Upper lobe of right lung (tissue), 1 donor: ENCODE data around the gene KAT6B. TPM values are rescaled to one million over a fixed set of nuclear protein-coding genes. Genes with fewer than 3 reads are reported as not detected.

ENCODE experiments used
- ATAC-seq: fragments of 200-7000 bp; cut with Tn5 transposase; one replicate; pipeline ENCODE4 v1.9.1; 2020; ENCODE audit warnings: mild to moderate bottlenecking, moderate library complexity
- DNase-seq: peaks from one replicate; pipeline ENCODE4 v3.0.0-alpha.2; 2020
- H3K27ac ChIP-seq: fragments of 200-600 bp; one replicate; pipeline ENCODE4 v1.8.0; 2022
- H3K27me3 ChIP-seq: fragments of 200-600 bp; one replicate; pipeline ENCODE4 v1.8.0; 2022; ENCODE audit warnings: mild to moderate bottlenecking
- H3K36me3 ChIP-seq: fragments of 200-600 bp; one replicate; pipeline ENCODE4 v1.8.0; 2022
- H3K4me1 ChIP-seq: fragments of 200-600 bp; one replicate; pipeline ENCODE4 v1.8.0; 2022
- H3K4me3 ChIP-seq: fragments of 200-600 bp; one replicate; pipeline ENCODE4 v1.8.0; 2022; ENCODE audit warnings: mild to moderate bottlenecking
- H3K9me3 ChIP-seq: fragments of 200-600 bp; one replicate; pipeline ENCODE4 v1.8.0; 2022
- intact Hi-C: fragments of 100-400 bp; cut with DNase I; formaldehyde crosslinking; loops from one replicate; pipeline ENCODE4 v1.11.0; 2022
- total RNA-seq: library from RNA; stranded (reverse); fragmentation: NEBNext Ultra II Directional; extraction: Animal tissue kit (Norgen Biotek cat#: 25700); gene quantifications from one replicate; pipeline ENCODE4 v1.2.1, GENCODE V29; 2021
- TF ChIP-seq, protein P1 (sequence below): fragments of 200-600 bp; IDR thresholded peaks from one replicate; pipeline ENCODE4 v1.8.0; 2022; ENCODE audit warnings: antibody characterized with exemption
- donor health status: DM: no; HTN: yes; CAD: no; lungs with severe emphysema.

Gene KAT6B
- total RNA-seq, 1 donor from 2014 or later, result 45.4 TPM

DNA sequence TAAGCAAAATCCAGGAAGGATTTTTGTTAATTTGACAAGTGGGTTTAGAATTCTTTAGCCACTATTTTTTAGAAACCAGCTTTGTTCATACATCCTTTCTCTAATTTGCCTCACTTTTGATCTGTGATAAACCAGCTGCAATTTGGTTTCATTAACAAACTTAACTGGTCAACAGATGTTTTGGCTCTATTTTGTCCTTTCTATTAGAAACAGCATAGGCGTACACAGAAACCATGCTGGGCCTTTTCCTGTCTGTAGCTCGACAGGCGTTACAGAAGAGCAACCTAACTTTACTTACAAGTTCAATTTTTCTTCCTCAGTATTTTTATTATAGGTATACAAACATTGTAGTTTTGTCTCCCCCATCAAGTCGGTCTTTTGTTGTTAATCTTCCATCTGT is 28.2 kb downstream of the KAT6B start:
- Histone ChIP-seq H3K9me3 (no peaks in the 10 kb centered on the region), H3K27me3 (no peaks in the 10 kb centered on the region), H3K4me3 (no peak overlapping the region), H3K4me1 (peaks cover 43% of the 10 kb centered on the region), H3K36me3 (no peaks in the 10 kb centered on the region), H3K27ac (no peak overlapping the region)
- ATAC-seq, result no peak
- no peak for DNase-seq
- TF ChIP-seq, protein P1, sequence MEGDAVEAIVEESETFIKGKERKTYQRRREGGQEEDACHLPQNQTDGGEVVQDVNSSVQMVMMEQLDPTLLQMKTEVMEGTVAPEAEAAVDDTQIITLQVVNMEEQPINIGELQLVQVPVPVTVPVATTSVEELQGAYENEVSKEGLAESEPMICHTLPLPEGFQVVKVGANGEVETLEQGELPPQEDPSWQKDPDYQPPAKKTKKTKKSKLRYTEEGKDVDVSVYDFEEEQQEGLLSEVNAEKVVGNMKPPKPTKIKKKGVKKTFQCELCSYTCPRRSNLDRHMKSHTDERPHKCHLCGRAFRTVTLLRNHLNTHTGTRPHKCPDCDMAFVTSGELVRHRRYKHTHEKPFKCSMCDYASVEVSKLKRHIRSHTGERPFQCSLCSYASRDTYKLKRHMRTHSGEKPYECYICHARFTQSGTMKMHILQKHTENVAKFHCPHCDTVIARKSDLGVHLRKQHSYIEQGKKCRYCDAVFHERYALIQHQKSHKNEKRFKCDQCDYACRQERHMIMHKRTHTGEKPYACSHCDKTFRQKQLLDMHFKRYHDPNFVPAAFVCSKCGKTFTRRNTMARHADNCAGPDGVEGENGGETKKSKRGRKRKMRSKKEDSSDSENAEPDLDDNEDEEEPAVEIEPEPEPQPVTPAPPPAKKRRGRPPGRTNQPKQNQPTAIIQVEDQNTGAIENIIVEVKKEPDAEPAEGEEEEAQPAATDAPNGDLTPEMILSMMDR, result no peak
- intact Hi-C loops, result no loop called here

DNA sequence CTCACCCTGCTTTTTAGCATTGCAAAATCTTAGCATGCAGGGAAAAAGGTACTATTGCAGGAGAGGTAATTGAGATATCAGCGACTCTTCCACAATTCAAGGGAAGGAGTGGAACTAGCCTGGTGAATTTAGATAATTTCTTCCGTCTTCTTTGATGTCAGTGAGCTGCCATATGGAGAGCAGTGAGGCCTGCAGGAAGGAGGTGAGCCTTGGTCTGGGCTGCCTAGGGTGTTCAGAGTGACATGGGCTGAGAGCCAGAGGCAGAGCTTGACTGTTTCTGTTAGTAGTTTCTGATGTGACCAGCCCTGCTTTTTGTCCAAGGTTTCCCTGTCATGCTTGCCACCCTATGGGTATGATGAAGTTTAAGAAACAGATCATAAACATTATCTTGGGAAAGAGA is 28.6 kb downstream of the KAT6B start:
- peak; percentile 34 for ATAC-seq
- DNase-seq, result no peak

DNA sequence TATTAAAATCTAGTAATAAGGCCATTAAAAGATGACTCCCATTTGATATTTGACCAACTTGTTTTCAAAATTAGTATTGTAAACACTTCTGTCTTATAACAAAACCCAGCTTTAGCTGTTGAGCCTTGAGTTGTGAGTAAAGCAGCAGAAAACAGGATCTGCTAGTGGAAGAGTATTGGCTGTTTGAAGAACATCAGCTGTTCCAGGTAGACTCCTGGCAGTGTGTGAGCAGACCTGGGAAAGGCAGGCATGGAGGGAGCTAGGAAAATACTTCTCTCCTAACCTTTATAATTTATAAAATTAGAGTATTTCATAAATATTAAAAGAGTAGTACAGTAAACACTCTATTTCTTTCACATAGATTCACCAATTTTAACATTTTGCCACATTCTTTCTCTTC is 29.0 kb downstream of the KAT6B start:
- TF ChIP-seq, protein P1, result no peak
- intact Hi-C loops, result no loop called here
- DNase-seq (no peak), ATAC-seq (no peak)
- Histone ChIP-seq H3K27ac (no peak overlapping the region), H3K27me3 (no peaks in the 10 kb centered on the region), H3K4me1 (peaks cover 49% of the 10 kb centered on the region), H3K4me3 (no peak overlapping the region), H3K9me3 (no peaks in the 10 kb centered on the region), H3K36me3 (no peaks in the 10 kb centered on the region)

More for the DNA sequence above, 28.6 kb downstream of the KAT6B start:
- Histone ChIP-seq H3K4me1 (peaks cover 45% of the 10 kb centered on the region), H3K27ac (no peak overlapping the region), H3K36me3 (no peaks in the 10 kb centered on the region), H3K9me3 (no peaks in the 10 kb centered on the region), H3K27me3 (no peaks in the 10 kb centered on the region), H3K4me3 (no peak overlapping the region)
- intact Hi-C loops, result no loop called here
- TF ChIP-seq, protein P1, result no peak

DNA sequence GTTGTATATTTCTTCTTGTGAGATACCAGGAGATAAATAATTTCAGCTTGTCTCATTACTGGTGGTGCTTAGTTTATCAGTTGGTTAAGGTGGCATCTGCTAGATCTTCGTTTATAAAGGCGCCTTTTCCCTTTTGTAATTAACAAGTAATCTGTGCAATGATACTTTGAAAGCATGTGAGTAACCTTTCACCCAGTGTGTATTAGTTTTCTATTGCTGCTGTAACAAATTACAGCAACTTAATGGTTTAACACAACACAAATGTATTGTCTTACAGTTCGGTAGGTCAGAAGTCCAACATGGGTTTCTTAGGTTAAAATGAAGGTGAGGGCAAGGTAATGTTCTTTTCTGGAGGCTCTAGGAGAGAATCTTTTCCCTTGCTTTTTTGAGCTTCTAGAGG is 30.5 kb downstream of the KAT6B start:
- TF ChIP-seq, protein P1, result no peak
- Histone ChIP-seq H3K4me1 (peaks cover 36% of the 10 kb centered on the region), H3K27me3 (no peaks in the 10 kb centered on the region), H3K36me3 (no peaks in the 10 kb centered on the region), H3K27ac (no peak overlapping the region), H3K4me3 (no peak overlapping the region), H3K9me3 (no peaks in the 10 kb centered on the region)
- no peak for ATAC-seq
- no peak for DNase-seq
- intact Hi-C loops, result no loop called here

DNA sequence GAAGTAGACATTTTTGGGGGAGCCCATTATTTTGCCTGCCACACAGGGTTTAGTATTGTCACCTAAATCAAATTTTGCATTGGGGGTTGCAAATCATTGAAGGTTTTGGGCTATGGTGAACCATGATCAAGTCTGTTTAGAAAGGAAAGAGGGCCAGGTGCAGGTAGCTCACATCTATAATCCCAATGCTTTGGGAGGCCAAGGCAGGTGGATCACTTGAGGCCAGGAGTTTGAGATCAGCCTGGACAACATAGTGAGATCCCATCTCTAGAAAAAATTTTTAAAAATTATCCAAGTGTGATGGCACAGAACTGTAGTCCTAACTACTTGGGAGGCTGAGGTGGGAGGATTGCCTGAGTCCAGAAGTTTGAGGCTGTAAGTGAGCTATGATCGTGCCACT is 31.2 kb downstream of the KAT6B start:
- H3K9me3 ChIP-seq, result no peaks in the 10 kb centered on the region
- ATAC-seq (no peak), DNase-seq (no peak)
- TF ChIP-seq, protein P1, result no peak
- no peaks in the 10 kb centered on the region for H3K27me3 ChIP-seq
- peaks cover 34% of the 10 kb centered on the region for H3K4me1 ChIP-seq
- intact Hi-C loops, result no loop called here
- H3K27ac ChIP-seq, result no peak overlapping the region
- H3K36me3 ChIP-seq, result no peaks in the 10 kb centered on the region
- no peak overlapping the region for H3K4me3 ChIP-seq

DNA sequence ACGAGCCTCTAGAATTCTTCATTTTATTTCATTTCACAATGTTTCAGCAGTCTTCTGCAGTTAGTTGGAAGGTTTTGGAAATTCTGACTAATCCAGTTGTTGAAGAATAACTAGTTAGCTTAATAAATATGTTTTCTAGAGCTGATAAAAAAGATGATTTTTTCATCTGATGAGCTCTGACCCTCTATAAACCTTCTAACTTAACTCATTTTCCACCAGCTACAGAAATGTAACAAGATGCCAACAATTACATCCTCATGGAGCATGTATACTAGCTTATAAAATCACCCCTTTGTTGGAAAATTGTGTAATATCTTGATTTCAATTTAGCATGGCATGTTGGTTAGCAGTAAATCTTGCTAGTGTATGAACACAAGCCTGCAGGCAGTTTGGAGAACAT is 33.1 kb downstream of the KAT6B start:
- Histone ChIP-seq H3K4me3 (no peak overlapping the region), H3K36me3 (no peaks in the 10 kb centered on the region), H3K4me1 (peaks cover 22% of the 10 kb centered on the region), H3K9me3 (no peaks in the 10 kb centered on the region), H3K27ac (no peak overlapping the region), H3K27me3 (no peaks in the 10 kb centered on the region)
- DNase-seq (no peak), ATAC-seq (no peak)
- TF ChIP-seq, protein P1, result no peak
- intact Hi-C loops, result no loop called here
